HepG2 (cell line): ENCODE measurements around the gene BLVRB. TPM values are rescaled to one million over a fixed set of nuclear protein-coding genes. Genes with fewer than 3 reads are reported as not detected.

Experiments used
- ATF6 ChIP-seq: sonication (generic); formaldehyde crosslinking; conservative IDR thresholded peaks from 2 replicates; pipeline ENCODE4 v1.4.0; 2020; ENCODE audit warnings: missing genetic modification reagents
- GTF2F1 ChIP-seq: fragments of 150-350 bp; IDR thresholded peaks from 2 replicates; pipeline ENCODE4 v1.6.1; 2014; ENCODE audit warnings: low read length
- HMGA1 ChIP-seq: sonication (generic); formaldehyde crosslinking; conservative IDR thresholded peaks from 2 replicates; pipeline ENCODE4 v1.4.0; 2020; ENCODE audit warnings: missing genetic modification reagents
- KLF12 ChIP-seq: sonication (generic); formaldehyde crosslinking; IDR thresholded peaks from 2 replicates; pipeline ENCODE4 v1.4.0; 2020; ENCODE audit warnings: missing genetic modification reagents, borderline replicate concordance
- MEIS2 ChIP-seq: sonication (generic); formaldehyde crosslinking; IDR thresholded peaks from 2 replicates; pipeline ENCODE4 v1.9.0; 2021; ENCODE audit warnings: mild to moderate bottlenecking, missing genetic modification reagents
- MTF2 ChIP-seq: sonication (generic); formaldehyde crosslinking; IDR thresholded peaks from 2 replicates; pipeline ENCODE4 v1.5.0; 2020; ENCODE audit warnings: missing genetic modification reagents, borderline replicate concordance
- RFX5 ChIP-seq: IDR thresholded peaks from 2 replicates; pipeline ENCODE4 v1.6.1; 2011; ENCODE audit warnings: low read depth, low read length, improper control_type of control experiment
- SIX1 ChIP-seq: sonication (generic); formaldehyde crosslinking; IDR thresholded peaks from 2 replicates; pipeline ENCODE4 v1.4.0; 2020; ENCODE audit warnings: missing genetic modification reagents, borderline replicate concordance
- SPEN ChIP-seq: sonication (generic); formaldehyde crosslinking; IDR thresholded peaks from 2 replicates; pipeline ENCODE4 v1.5.1; 2020; ENCODE audit warnings: low read depth, mild to moderate bottlenecking, missing genetic modification reagents
- ZBTB49 ChIP-seq: sonication (generic); formaldehyde crosslinking; IDR thresholded peaks from 2 replicates; pipeline ENCODE4 v1.4.0; 2020; ENCODE audit warnings: missing genetic modification reagents, borderline replicate concordance
- ZBTB7A ChIP-seq: sonication (generic); formaldehyde crosslinking; IDR thresholded peaks from 2 replicates; pipeline ENCODE4 v1.8.0; 2022; ENCODE audit warnings: mild to moderate bottlenecking, missing genetic modification reagents
- ZEB1 ChIP-seq: IDR thresholded peaks from 2 replicates; pipeline ENCODE4 v1.6.1; 2012; ENCODE audit warnings: mild to moderate bottlenecking, low read depth, inconsistent platforms; ENCODE audit not compliant: insufficient replicate concordance
- ZFP91 ChIP-seq: sonication (generic); formaldehyde crosslinking; IDR thresholded peaks from 2 replicates; pipeline ENCODE4 v1.9.0; 2022; ENCODE audit warnings: missing genetic modification reagents, mild to moderate bottlenecking, borderline replicate concordance
- ZMYM3 ChIP-seq: sonication (generic); formaldehyde crosslinking; IDR thresholded peaks from 2 replicates; pipeline ENCODE4 v1.5.1; 2020; ENCODE audit warnings: mild to moderate bottlenecking, missing genetic modification reagents
- ZNF124 ChIP-seq: sonication (generic); formaldehyde crosslinking; IDR thresholded peaks from 2 replicates; pipeline ENCODE4 v1.4.0; 2020; ENCODE audit warnings: missing genetic modification reagents
- ZNF138 ChIP-seq: sonication (generic); formaldehyde crosslinking; IDR thresholded peaks from 2 replicates; pipeline ENCODE4 v1.5.0; 2020; ENCODE audit warnings: mild to moderate bottlenecking, low read depth, missing genetic modification reagents
- ZNF160 ChIP-seq: sonication (generic); formaldehyde crosslinking; IDR thresholded peaks from 2 replicates; pipeline ENCODE4 v1.8.0; 2022; ENCODE audit warnings: mild to moderate bottlenecking, inconsistent platforms, missing genetic modification reagents
- ZNF292 ChIP-seq: sonication (generic); formaldehyde crosslinking; IDR thresholded peaks from 2 replicates; pipeline ENCODE4 v1.8.1; 2022; ENCODE audit warnings: mild to moderate bottlenecking, low read depth, missing genetic modification reagents, borderline replicate concordance
- ZNF510 ChIP-seq: sonication (generic); formaldehyde crosslinking; IDR thresholded peaks from 2 replicates; pipeline ENCODE4 v1.4.0; 2020; ENCODE audit warnings: low read depth, mild to moderate bottlenecking, missing genetic modification reagents
- ZNF607 ChIP-seq: sonication (generic); formaldehyde crosslinking; IDR thresholded peaks from 2 replicates; pipeline ENCODE4 v1.5.1; 2020; ENCODE audit warnings: missing genetic modification reagents, mild to moderate bottlenecking, borderline replicate concordance
- ZNF749 ChIP-seq: sonication (generic); formaldehyde crosslinking; IDR thresholded peaks from 2 replicates; pipeline ENCODE4 v1.8.0; 2022; ENCODE audit warnings: mild to moderate bottlenecking, missing genetic modification reagents, moderate library complexity, borderline replicate concordance
- ZNF839 ChIP-seq: sonication (generic); formaldehyde crosslinking; IDR thresholded peaks from 2 replicates; pipeline ENCODE4 v1.4.0; 2020; ENCODE audit warnings: missing genetic modification reagents, mild to moderate bottlenecking, borderline replicate concordance
- ZSCAN30 ChIP-seq: sonication (generic); formaldehyde crosslinking; IDR thresholded peaks from 2 replicates; pipeline ENCODE4 v1.5.0; 2020; ENCODE audit warnings: mild to moderate bottlenecking, missing genetic modification reagents
- polyA plus RNA-seq, 8 experiments: library from polyadenylated mRNA; depleted of rRNA in 3 of 8; stranded (reverse) in 7 of 8; unstranded in 1 of 8; fragments of >200 nt; fragmentation: Illumina TruSeq in 4 of 8; extraction: Trizol in 4 of 8; gene quantifications; 2 replicates each; pipeline versions ENCODE4 v1.2.1 to v1.2.3, GENCODE V29; 2011 to 2016; ENCODE audit warnings: low read depth in 4 of 8, missing spikeins in 1 of 8, mixed read lengths in 1 of 8; ENCODE audit not compliant: insufficient read depth in 1 of 8
- total RNA-seq, 5 experiments: library from RNA; depleted of rRNA; stranded (reverse); fragments of >200 nt; fragmentation: Illumina TruSeq; extraction: Trizol; gene quantifications; 2 replicates each; pipeline ENCODE4 v1.2.3, GENCODE V29; 2016; ENCODE audit warnings: low read depth in 1 of 5

BLVRB gene
- total and polyA plus RNA-seq, 2 of the 13 experiments (the other 11 are each of a cell fraction or from before 2014, with no cell fraction given): 25.9 to 51.4 TPM

- TF ChIP-seq SPEN (CRISPR knock-in tag) (peak; percentile 65; the same call in 1 of the 2 replicates), ZSCAN30 (no peak), ZEB1 (no peak), MTF2 (CRISPR knock-in tag) (no peak; the same call in 1 of the 2 replicates), ZNF292 (CRISPR knock-in tag) (0 out of 2 replicates have a peak, but pooled peaks have one; percentile 27), ZBTB7A (CRISPR knock-in tag) (peak; percentile 83), ATF6 (CRISPR knock-in tag) (peak; percentile 42; the same call in 1 of the 2 replicates), MEIS2 (CRISPR knock-in tag) (peak; percentile 61; the same call in 1 of the 2 replicates), ZBTB49 (CRISPR knock-in tag) (no peak), ZNF160 (CRISPR knock-in tag) (peak; percentile 68; the same call in 1 of the 2 replicates), ZNF510 (CRISPR knock-in tag) (no peak), HMGA1 (no peak), GTF2F1 (no peak), ZNF839 (0 out of 2 replicates have a peak, but pooled peaks have one; percentile 20), SIX1 (CRISPR knock-in tag) (no peak), ZNF138 (CRISPR knock-in tag) (no peak), ZNF124 (CRISPR knock-in tag) (0 out of 2 replicates have a peak, but pooled peaks have one; percentile 15), ZNF749 (peak; percentile 75; the same call in 1 of the 2 replicates), ZFP91 (CRISPR knock-in tag) (peak; percentile 94), ZMYM3 (CRISPR knock-in tag) (0 out of 2 replicates have a peak, but pooled peaks have one; percentile 4), KLF12 (CRISPR knock-in tag) (peak; percentile 94), RFX5 (0 out of 2 replicates have a peak, but pooled peaks have one; percentile 45), ZNF607 (CRISPR knock-in tag) (0 out of 2 replicates have a peak, but pooled peaks have one; percentile 28)
These were observed 21.3 kb downstream of the BLVRB start, which contains the start of gene SERTAD3 (continued) for GRCh38 chr19:40444000-40444824.
